ENCODE data around the gene ZBTB46. TPM values are rescaled to one million over a fixed set of nuclear protein-coding genes. Genes with fewer than 3 reads are reported as not detected.

ZBTB46 gene
- total and polyA plus RNA-seq, 7 donors, result 0.23 to 5.3 (median 3.6) TPM

GRCh38 chr20:63711085-63711645, 119.9 kb downstream of the ZBTB46 start:
- Histone ChIP-seq H3K4me1 (peaks cover 0 to 26% (median 24%) of the 10 kb centered on the region in 4 donors), H3K36me3 (peaks cover 0 to 74% (median 17%) of the 10 kb centered on the region in 4 donors), H3K27me3 (no peaks in the 10 kb centered on the region), H3K9me3 (peaks cover 0 to 4% (median 0%) of the 10 kb centered on the region in 4 donors), H3K4me3 (no peak overlapping the region), H3K27ac (no peak overlapping the region)
- TF ChIP-seq POLR2A (IDR thresholded peaks at IDR 0.05) (no peak), EP300 (IDR thresholded peaks at IDR 0.05) (no peak), POLR2AphosphoS5 (IDR thresholded peaks at IDR 0.05) (no peak), CTCF (IDR thresholded peaks at IDR 0.05) (no peak)
- intact Hi-C loops (cut with DNase I), result no loop called here
- WGBS, 2 donors, result 83 to 91% methylated on average over 12 of the region's 12 CpGs
- peak; percentile 41 for DNase-seq

GRCh38 chr20:63709149-63709527, 121.9 kb downstream of the ZBTB46 start:
- WGBS, 2 donors, result 93 to 95% methylated on average over 17 of the region's 17 CpGs
- peak overlapping the region in 2 of 4 donors; percentile 89 to 92 for H3K4me3 ChIP-seq
- H3K27ac ChIP-seq, result peak overlapping the region in 1 of 4 donors; percentile 93
- peaks cover 0 to 78% (median 16%) of the 10 kb centered on the region in 4 donors for H3K36me3 ChIP-seq
- H3K9me3 ChIP-seq, result no peaks in the 10 kb centered on the region
- intact Hi-C loops (cut with DNase I), result loop anchor here (5.0 kb wide), 1 partner anchor 52 kb away; the partner anchor contains the start of gene RTEL1
- H3K27me3 ChIP-seq, result no peaks in the 10 kb centered on the region
- TF ChIP-seq CTCF (IDR thresholded peaks at IDR 0.05), result no peak
- no peak for TF ChIP-seq EP300 (IDR thresholded peaks at IDR 0.05)
- TF ChIP-seq POLR2A (IDR thresholded peaks at IDR 0.05), result no peak
- no peak for TF ChIP-seq POLR2AphosphoS5 (IDR thresholded peaks at IDR 0.05)
- peaks cover 0 to 29% (median 25%) of the 10 kb centered on the region in 4 donors for H3K4me1 ChIP-seq
- peak; percentile 59 for DNase-seq

GRCh38 chr20:63708301-63709148, 122.5 kb downstream of the ZBTB46 start:
- Histone ChIP-seq H3K27ac (peak overlapping the region; percentile 87 to 93 (median 91)), H3K36me3 (peaks cover 0 to 78% (median 16%) of the 10 kb centered on the region in 4 donors), H3K4me3 (peak overlapping the region; percentile 60 to 92 (median 78)), H3K9me3 (no peaks in the 10 kb centered on the region), H3K4me1 (peaks cover 0 to 29% (median 25%) of the 10 kb centered on the region in 4 donors), H3K27me3 (no peaks in the 10 kb centered on the region)
- TF ChIP-seq POLR2A (IDR thresholded peaks at IDR 0.05) (no peak), EP300 (IDR thresholded peaks at IDR 0.05) (no peak), POLR2AphosphoS5 (IDR thresholded peaks at IDR 0.05) (no peak), CTCF (IDR thresholded peaks at IDR 0.05) (no peak)
- DNase-seq, result peak; percentile 68
- intact Hi-C loops (cut with DNase I), result loop anchor here (5.0 kb wide), 1 partner anchor 51 kb away; the partner anchor contains the start of gene RTEL1
- 17 to 24% methylated on average over 67 of the region's 67 CpGs for WGBS, 2 donors

GRCh38 chr20:63707558-63708300, 123.3 kb downstream of the ZBTB46 start, which contains the start of the genes ARFRP1 and ZGPAT:
Gene ARFRP1, minus strand, starts transcription at chr20:63707976. Its CDS starts 885 bp downstream, at chr20:63707091.
Gene ZGPAT, plus strand, starts transcription at chr20:63708039. Its CDS starts 542 bp downstream, at chr20:63708581.
- H3K4me1 ChIP-seq, result peaks cover 0 to 29% (median 25%) of the 10 kb centered on the region in 4 donors
- peaks cover 0 to 77% (median 15%) of the 10 kb centered on the region in 4 donors for H3K36me3 ChIP-seq
- H3K9me3 ChIP-seq, result no peaks in the 10 kb centered on the region
- intact Hi-C loops (cut with DNase I), result loop anchor here (2.0 to 5.0 kb wide), 2 partner anchors 31 to 50 kb away; partner anchors contain the start of genes RTEL1 and SLC2A4RG
- TF ChIP-seq POLR2AphosphoS5 (IDR thresholded peaks at IDR 0.05) (peak; percentile 51 to 84 (median 83)), CTCF (IDR thresholded peaks at IDR 0.05) (peak in 1 of 4 experiments; percentile 3), EP300 (IDR thresholded peaks at IDR 0.05) (peak in 1 of 4 donors; percentile 26), POLR2A (IDR thresholded peaks at IDR 0.05) (peak in 1 of 2 donors; percentile 11)
- no peaks in the 10 kb centered on the region for H3K27me3 ChIP-seq
- H3K27ac ChIP-seq, result peak within 1 kb of the TSS; percentile 87 to 93 (median 91)
- H3K4me3 ChIP-seq, result peak within 1 kb of the TSS; percentile 60 to 92 (median 78)
- peak; percentile 94 for DNase-seq
- 0% methylated on average over 98 of the region's 98 CpGs for WGBS, 2 donors

Measured in sigmoid colon (tissue), 7 donors.